Mononuclear cell (primary cell): ENCODE results near the gene KAZN. TPM values are rescaled to one million over a fixed set of nuclear protein-coding genes. Genes with fewer than 3 reads are reported as not detected.

Experiments used
- H3K27me3 ChIP-seq: 2 replicates; pipeline ENCODE4 v1.6.0; 2011; ENCODE audit warnings: low read length, control low read depth; ENCODE audit not compliant: insufficient read depth
- H3K4me1 ChIP-seq: 2 replicates; pipeline ENCODE4 v1.5.1; 2011; ENCODE audit warnings: mild to moderate bottlenecking, low read length, control low read depth; ENCODE audit not compliant: insufficient read depth
- H3K4me3 ChIP-seq: 2 replicates; pipeline ENCODE4 v1.5.1; 2011; ENCODE audit warnings: mild to moderate bottlenecking, low read length, moderate library complexity
- H3K9me3 ChIP-seq: 2 replicates; pipeline ENCODE4 v1.5.1; 2011; ENCODE audit warnings: low read depth, mild to moderate bottlenecking, control low read depth, low read length
- total RNA-seq: library from RNA; depleted of rRNA; stranded (reverse); fragments of >200 nt; gene quantifications from one replicate; pipeline ENCODE4 v1.2.3, GENCODE V29; 2012

Gene KAZN
- total RNA-seq, 1 donor: 0.31 TPM

DNA sequence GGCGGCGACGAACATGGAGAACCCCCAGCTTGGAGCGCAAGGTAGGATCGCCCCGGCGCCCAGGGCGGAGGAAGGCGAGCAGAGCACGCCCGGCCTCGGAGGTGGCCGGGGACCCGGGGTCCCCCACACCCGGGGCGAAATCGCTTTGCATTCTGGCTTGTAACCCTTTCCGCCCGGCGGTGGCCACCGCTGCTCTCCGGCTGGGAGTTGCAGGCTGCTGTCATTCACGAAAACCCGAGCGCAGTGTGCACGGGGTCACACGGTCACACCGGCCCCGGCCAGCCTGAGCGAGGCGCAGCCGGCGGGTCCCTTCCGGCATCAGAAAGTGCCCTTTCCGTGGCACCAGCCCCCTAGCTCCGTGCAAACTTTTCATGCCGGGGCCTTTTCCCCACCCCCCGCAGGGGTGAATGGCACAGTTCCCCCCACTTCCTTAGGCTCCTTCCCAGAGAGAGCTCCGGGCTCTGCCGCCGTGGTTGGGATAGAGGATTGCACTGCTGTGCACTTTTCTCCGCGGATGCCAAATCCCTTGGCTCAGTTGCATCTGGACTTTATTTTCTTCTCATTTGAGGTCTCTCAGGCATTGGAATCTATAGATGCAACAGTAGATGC, 802 bp downstream of the KAZN start:
- no peak overlapping the region for H3K4me3 ChIP-seq
- peaks cover 60% of the 10 kb centered on the region for H3K27me3 ChIP-seq
- no peaks in the 10 kb centered on the region for H3K4me1 ChIP-seq
- H3K9me3 ChIP-seq: no peaks in the 10 kb centered on the region

DNA sequence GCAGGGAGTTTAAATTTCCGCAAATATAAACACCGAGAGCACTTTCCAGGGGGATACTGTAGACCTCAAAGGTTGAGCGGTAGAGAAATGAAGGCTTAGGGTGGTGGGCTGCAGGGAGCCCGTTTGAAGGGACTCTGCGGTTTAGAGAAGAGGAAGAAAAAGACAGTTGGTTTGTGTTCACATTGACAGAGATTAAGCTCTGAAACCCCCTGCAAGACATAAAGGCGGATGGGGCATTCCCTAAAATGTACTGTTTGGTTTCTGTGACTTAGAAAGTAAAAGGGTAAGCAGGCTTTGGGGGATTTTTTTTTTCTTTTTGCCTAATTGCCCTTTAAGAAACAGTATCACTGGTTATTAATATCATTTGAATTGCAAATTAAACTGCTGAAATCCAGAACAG, 1.3 kb downstream of the KAZN start:
- Histone ChIP-seq H3K9me3 (no peaks in the 10 kb centered on the region), H3K27me3 (peaks cover 60% of the 10 kb centered on the region), H3K4me3 (no peak overlapping the region), H3K4me1 (no peaks in the 10 kb centered on the region)

DNA sequence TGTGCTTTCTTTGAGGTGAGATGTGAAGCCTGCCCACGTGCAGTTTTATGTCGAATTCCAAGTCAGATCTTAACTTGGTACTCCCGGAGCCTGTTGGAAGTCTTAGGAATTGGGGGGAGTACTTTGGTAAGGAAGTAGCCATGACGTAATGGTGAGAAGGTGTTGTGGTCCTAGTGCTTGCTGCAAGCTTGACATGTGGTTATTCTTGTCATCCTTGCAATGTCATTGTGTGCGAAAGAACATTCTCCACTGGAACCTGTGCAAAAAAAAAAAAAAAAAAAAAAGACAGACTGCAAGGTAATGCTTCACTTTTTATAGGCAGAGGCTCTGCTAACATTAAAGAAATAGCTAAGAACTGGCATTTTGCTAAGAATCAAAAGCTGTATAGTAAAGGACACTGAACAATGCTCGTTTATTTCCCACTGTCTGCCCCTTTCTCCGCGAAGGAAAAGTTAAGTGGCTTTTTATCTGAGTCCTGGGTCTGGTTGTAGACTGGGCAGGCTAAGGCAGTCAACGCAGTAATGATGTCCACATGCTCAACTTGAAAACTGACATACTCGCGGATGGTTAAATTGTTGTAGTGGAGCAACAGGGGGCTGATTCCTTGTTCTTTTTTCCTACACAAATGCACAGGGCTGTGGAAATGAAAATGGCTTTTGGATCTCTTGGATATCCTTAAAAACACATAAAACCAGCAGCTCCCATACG, 2.1 kb downstream of the KAZN start:
- peaks cover 60% of the 10 kb centered on the region for H3K27me3 ChIP-seq
- H3K9me3 ChIP-seq: no peaks in the 10 kb centered on the region
- no peaks in the 10 kb centered on the region for H3K4me1 ChIP-seq
- H3K4me3 ChIP-seq: no peak overlapping the region

- Histone ChIP-seq H3K27me3 (peaks cover 47% of the 10 kb centered on the region), H3K9me3 (no peaks in the 10 kb centered on the region), H3K4me3 (no peak overlapping the region), H3K4me1 (no peaks in the 10 kb centered on the region)
Observed at GRCh38 chr1:14602136-14602535, 3.7 kb downstream of the KAZN start.

GRCh38 chr1:14603645-14604044, 5.2 kb downstream of the KAZN start:
- H3K9me3 ChIP-seq: no peaks in the 10 kb centered on the region
- peaks cover 37% of the 10 kb centered on the region for H3K27me3 ChIP-seq
- H3K4me1 ChIP-seq: no peaks in the 10 kb centered on the region
- no peak overlapping the region for H3K4me3 ChIP-seq

DNA sequence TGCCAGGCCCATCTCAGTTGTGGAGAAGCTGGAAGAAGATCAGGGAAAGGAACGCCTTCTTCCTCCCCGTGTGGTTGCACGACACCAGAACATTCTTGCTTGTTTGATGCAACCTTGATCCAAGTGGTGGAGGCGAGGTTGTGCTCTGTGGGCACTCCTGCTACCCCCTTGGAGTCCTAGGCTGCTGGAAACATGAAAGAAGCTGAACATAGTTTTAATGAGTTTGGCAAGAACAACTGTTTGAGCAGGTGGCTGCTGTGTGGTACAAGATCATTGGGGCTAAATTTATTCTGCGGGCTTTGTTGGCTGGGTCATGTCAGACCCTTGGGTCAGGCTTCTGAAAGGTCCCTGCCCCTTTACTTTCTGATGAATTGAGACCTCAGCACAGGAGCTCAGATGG, 5.9 kb downstream of the KAZN start:
- Histone ChIP-seq H3K4me1 (no peaks in the 10 kb centered on the region), H3K27me3 (peaks cover 33% of the 10 kb centered on the region), H3K9me3 (no peaks in the 10 kb centered on the region), H3K4me3 (no peak overlapping the region)

GRCh38 chr1:14605945-14606344, 7.5 kb downstream of the KAZN start:
- H3K9me3 ChIP-seq: no peaks in the 10 kb centered on the region
- no peaks in the 10 kb centered on the region for H3K4me1 ChIP-seq
- H3K27me3 ChIP-seq: peaks cover 18% of the 10 kb centered on the region
- no peak overlapping the region for H3K4me3 ChIP-seq

DNA sequence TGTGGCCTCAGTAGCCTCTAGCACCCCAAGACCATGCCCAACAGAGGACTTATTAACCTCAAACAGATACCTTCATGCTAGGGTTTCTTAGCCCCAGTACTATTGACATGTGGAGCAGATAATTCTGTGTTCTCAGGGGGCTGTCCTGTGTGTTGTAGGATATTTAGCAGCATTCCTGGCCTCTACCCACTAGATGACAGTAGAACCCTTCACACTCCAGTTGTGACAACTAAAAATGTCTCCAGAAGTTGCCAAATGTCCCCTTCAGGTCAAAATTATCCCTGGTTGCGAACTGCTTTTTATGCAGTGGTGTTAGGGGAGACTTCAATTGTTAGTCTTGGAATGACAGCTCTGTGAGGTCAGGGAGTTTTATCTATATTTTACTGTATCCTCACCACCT, 8.1 kb downstream of the KAZN start:
- Histone ChIP-seq H3K4me3 (no peak overlapping the region), H3K9me3 (no peaks in the 10 kb centered on the region), H3K27me3 (peaks cover 11% of the 10 kb centered on the region), H3K4me1 (no peaks in the 10 kb centered on the region)

DNA sequence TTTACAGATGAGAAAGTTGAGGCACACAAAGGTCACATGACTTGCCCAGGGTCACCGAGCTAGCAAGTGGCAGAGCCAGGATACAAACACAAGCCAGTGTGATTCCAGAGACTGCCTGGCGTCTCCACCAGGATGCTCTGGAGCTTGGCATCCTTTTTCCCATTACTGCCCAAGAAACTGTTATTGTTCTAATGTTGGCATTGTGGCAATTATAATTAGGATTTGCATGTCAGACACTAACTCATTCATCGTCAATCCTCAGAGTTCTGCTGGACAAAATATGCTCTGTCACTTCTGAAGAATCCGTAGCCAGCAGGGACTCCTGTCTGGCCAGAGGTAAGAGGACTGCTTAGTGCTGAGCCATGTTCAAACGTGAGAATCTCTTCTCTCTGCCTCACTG, 8.8 kb downstream of the KAZN start:
- Histone ChIP-seq H3K4me1 (no peaks in the 10 kb centered on the region), H3K4me3 (no peak overlapping the region), H3K9me3 (no peaks in the 10 kb centered on the region), H3K27me3 (peaks cover 4% of the 10 kb centered on the region)

- no peak overlapping the region for H3K4me3 ChIP-seq
Observed at GRCh38 chr1:14608308-14608707, 9.8 kb downstream of the KAZN start.

DNA sequence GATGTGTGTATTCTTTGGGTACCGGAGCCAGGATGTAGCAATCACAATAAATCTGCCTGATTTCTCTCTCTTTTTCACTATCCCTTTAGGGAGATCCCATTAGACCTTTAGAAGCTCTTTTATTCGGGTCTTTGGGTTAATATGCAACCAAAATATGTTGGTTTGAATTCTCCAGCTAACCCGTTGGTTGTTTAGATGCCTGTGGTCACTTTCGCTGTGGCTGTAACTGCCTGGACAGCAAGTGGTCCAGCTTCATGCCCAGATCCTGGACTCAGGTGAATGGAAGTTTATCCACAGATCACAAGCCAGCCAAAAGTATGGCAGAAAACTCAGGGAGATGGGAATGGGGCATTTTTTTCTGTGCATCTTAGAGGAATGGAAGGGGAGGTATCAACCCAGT, 12.3 kb downstream of the KAZN start:
- H3K27me3 ChIP-seq: no peaks in the 10 kb centered on the region
- no peak overlapping the region for H3K4me3 ChIP-seq
- H3K9me3 ChIP-seq: no peaks in the 10 kb centered on the region
- no peaks in the 10 kb centered on the region for H3K4me1 ChIP-seq

More at GRCh38 chr1:14608308-14608707, 9.8 kb downstream of the KAZN start:
- Histone ChIP-seq H3K9me3 (no peaks in the 10 kb centered on the region), H3K27me3 (no peaks in the 10 kb centered on the region), H3K4me1 (no peaks in the 10 kb centered on the region)

- Histone ChIP-seq H3K9me3 (no peaks in the 10 kb centered on the region), H3K4me1 (no peaks in the 10 kb centered on the region)
Observed at GRCh38 chr1:14611792-14612191, 13.3 kb downstream of the KAZN start.

DNA sequence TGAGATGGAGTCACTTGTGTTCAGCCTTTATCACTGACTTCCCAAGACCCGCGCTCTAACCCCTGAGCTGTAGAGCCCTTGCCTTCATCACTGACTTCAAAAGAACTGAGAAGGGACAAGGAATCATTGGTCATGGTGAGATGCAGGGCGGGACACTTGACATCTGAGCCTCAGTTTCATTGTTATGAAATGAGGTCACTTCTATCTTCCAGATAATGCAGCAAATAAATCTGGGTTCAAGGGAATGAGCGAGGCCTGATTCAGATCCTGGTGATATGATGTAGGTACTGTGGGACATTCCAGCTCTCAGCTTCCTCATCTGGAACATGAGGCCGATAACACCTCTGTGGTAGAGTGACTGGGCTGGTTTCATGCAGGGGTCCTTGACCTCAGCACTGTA, 13.8 kb downstream of the KAZN start:
- Histone ChIP-seq H3K4me3 (no peak overlapping the region), H3K9me3 (no peaks in the 10 kb centered on the region), H3K27me3 (no peaks in the 10 kb centered on the region), H3K4me1 (no peaks in the 10 kb centered on the region)

More at GRCh38 chr1:14611792-14612191, 13.3 kb downstream of the KAZN start:
- no peak overlapping the region for H3K4me3 ChIP-seq
- H3K27me3 ChIP-seq: no peaks in the 10 kb centered on the region

DNA sequence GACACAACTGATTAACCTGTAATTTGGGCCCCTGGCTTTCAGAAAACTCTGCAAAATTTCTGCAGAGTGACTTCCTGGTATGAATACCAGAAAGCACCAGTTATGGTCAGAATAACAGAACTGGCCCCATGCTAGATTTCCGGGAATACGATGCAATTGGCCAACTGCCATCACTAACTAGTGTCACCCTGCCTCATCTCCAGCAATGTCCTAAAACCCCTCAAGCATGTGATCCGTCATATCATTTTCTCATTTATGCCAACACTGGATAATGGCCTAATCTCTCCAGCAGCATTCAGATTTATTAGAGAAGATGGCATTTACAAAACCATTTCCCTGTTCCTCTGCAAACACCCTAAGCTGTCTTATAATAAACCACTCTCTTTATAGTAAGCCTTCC, 15.4 kb downstream of the KAZN start:
- no peaks in the 10 kb centered on the region for H3K27me3 ChIP-seq
- no peaks in the 10 kb centered on the region for H3K9me3 ChIP-seq
- H3K4me1 ChIP-seq: no peaks in the 10 kb centered on the region
- H3K4me3 ChIP-seq: no peak overlapping the region

- Histone ChIP-seq H3K9me3 (no peaks in the 10 kb centered on the region), H3K4me3 (no peak overlapping the region), H3K27me3 (no peaks in the 10 kb centered on the region), H3K4me1 (no peaks in the 10 kb centered on the region)
Observed at GRCh38 chr1:14614341-14614740, 15.9 kb downstream of the KAZN start.
